Measurements from ENCODE around the gene ZNF771.

The ZNF771 gene

DNA sequence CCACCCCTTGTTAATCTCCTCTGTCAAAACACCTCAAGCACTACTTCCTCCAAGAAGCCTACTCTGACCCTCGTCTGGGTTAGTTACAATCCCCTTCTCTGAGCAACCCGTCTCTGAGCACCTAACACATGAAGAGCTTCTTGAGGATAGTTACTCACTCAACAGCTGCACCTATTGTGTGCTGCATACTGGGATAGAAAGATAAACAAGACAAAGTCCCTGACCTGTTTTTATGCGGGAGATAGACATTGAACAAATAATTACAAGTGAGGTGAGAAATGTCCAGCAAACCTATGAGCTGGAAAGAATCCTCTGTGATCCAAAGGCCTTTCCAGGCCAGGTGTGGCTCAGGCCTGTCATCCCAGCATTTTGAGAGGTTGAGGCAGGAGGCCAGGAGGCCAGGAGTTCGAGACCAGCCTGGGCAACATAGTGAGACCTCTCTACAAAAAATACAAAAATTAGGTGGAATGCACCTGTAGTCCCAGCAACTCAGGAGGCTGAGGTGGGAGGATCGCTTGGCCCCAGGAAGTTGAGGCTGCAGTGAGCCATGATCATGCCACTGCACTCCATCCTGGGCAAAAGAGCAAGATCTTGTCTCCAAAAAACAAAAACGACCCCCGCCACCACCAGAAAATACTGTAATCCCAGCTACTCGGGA lies 5.5 kb upstream of the ZNF771 start:
- no peak for DNase-seq
- Histone ChIP-seq H3K9me3 (ENCODE audit: insufficient read depth, low read length, severe bottlenecking) (no peaks in the 10 kb centered on the region), H3K9ac (ENCODE audit: low read depth, low read length) (no peak overlapping the region)

DNA sequence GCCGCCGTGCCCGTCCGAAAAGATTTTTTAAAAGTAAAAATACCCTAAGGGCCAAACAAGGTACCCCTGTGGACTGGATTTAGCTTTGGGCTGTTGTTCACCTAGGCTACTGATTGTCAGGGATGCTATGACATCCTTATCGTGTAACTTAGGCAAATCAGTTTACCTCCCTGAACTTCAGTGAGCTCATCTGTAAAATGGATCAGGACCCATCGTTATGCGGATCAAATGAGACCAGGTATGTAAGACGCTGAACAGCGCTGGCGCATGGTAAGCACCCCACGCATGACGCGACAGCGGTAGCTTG lies 658 bp upstream of the ZNF771 start:
- Histone ChIP-seq H3K4me3 (ENCODE audit: low read depth in 1 of 2, low read length in 2 of 2) (peak overlapping the region; percentile 70 to 78), H3K79me2 (ENCODE audit: insufficient read depth, low read length) (peaks cover 36% of the 10 kb centered on the region), H3K4me1 (ENCODE audit: insufficient read depth, low read length) (peaks cover 42% of the 10 kb centered on the region), H3K27me3 (ENCODE audit: insufficient read depth, low read length, poor library complexity) (no peaks in the 10 kb centered on the region), H2AFZ (ENCODE audit: low read depth, low read length) (peak overlapping the region; percentile 75), H3K27ac (ENCODE audit: low read length) (peak overlapping the region; percentile 78), H4K20me1 (ENCODE audit: insufficient read depth, low read length) (peaks cover 10% of the 10 kb centered on the region; the same call in 1 of the 2 replicates), H3K9me3 (ENCODE audit: insufficient read depth, low read length, severe bottlenecking) (no peaks in the 10 kb centered on the region), H3K36me3 (ENCODE audit: insufficient read depth, low read length) (peaks cover 21% of the 10 kb centered on the region), H3K4me2 (ENCODE audit: insufficient read depth, low read length) (peak overlapping the region; percentile 72), H3K9ac (ENCODE audit: low read depth, low read length) (peak overlapping the region; percentile 78)
- ATAC-seq (ENCODE audit: insufficient read depth, low read depth) (no peak), DNase-seq (no peak)
- TF ChIP-seq EZH2 (IDR thresholded peaks at IDR 0.05; ENCODE audit: borderline replicate concordance, low read depth, low read length, severe bottlenecking): no peak

More for the DNA sequence above, 5.5 kb upstream of the ZNF771 start:
- no peak for TF ChIP-seq EZH2 (IDR thresholded peaks at IDR 0.05; ENCODE audit: borderline replicate concordance, low read depth, low read length, severe bottlenecking)
- TF ChIP-seq, protein P1, sequence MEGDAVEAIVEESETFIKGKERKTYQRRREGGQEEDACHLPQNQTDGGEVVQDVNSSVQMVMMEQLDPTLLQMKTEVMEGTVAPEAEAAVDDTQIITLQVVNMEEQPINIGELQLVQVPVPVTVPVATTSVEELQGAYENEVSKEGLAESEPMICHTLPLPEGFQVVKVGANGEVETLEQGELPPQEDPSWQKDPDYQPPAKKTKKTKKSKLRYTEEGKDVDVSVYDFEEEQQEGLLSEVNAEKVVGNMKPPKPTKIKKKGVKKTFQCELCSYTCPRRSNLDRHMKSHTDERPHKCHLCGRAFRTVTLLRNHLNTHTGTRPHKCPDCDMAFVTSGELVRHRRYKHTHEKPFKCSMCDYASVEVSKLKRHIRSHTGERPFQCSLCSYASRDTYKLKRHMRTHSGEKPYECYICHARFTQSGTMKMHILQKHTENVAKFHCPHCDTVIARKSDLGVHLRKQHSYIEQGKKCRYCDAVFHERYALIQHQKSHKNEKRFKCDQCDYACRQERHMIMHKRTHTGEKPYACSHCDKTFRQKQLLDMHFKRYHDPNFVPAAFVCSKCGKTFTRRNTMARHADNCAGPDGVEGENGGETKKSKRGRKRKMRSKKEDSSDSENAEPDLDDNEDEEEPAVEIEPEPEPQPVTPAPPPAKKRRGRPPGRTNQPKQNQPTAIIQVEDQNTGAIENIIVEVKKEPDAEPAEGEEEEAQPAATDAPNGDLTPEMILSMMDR (IDR thresholded peaks at IDR 0.05; ENCODE audit: borderline replicate concordance, extremely low read depth, low read length, poor library complexity, severe bottlenecking): no peak
- no peak for ATAC-seq (ENCODE audit: insufficient read depth, low read depth)
- H3K4me3 ChIP-seq (ENCODE audit: low read depth in 1 of 2, low read length in 2 of 2): no peak overlapping the region
- no peak overlapping the region for H3K27ac ChIP-seq (ENCODE audit: low read length)
- no peaks in the 10 kb centered on the region for H3K27me3 ChIP-seq (ENCODE audit: insufficient read depth, low read length, poor library complexity)
- H4K20me1 ChIP-seq (ENCODE audit: insufficient read depth, low read length): peaks cover 12% of the 10 kb centered on the region
- peaks cover 49% of the 10 kb centered on the region for H3K4me1 ChIP-seq (ENCODE audit: insufficient read depth, low read length)
- H3K79me2 ChIP-seq (ENCODE audit: insufficient read depth, low read length): peaks cover 13% of the 10 kb centered on the region
- no peak overlapping the region for H3K4me2 ChIP-seq (ENCODE audit: insufficient read depth, low read length)
- H2AFZ ChIP-seq (ENCODE audit: low read depth, low read length): no peak overlapping the region
- H3K36me3 ChIP-seq (ENCODE audit: insufficient read depth, low read length): peaks cover 23% of the 10 kb centered on the region

DNA sequence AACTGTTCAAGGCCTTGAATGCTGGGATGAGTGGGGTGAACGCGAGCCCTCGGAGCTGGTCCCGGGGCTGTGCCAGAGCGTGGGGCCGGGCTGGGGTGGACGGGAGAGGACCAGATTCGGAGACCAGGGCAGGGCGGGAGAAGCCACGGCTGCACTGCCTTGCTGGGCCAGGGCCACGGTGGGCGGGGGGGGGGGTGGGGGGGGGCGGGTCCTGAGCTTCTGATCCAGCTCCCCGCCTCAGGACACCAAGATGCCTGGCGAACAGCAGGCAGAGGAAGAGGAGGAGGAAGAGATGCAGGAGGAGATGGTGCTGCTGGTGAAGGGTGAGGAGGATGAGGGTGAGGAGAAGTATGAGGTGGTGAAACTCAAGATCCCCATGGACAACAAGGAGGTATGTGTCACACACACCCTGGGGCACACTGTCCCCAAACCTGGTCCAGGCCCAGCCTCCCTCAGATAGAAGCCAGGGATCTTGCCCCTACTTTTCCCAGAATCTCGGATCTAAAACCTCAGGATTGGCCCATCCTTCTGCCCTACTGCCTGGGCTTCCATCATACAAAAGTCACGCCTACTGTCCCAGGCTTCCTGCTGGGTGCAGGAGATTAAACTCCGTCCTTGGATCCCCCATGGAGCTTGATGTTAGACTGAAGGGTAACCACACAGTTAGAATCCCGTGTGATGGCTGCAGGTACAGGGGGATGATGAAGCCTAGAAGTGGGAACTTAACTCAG lies 563 bp downstream of the ZNF771 start:
- peak overlapping the region; percentile 78 for H3K27ac ChIP-seq (ENCODE audit: low read length)
- no peak for TF ChIP-seq EZH2 (IDR thresholded peaks at IDR 0.05; ENCODE audit: borderline replicate concordance, low read depth, low read length, severe bottlenecking)
- TF ChIP-seq, protein P1 (IDR thresholded peaks at IDR 0.05; ENCODE audit: borderline replicate concordance, extremely low read depth, low read length, poor library complexity, severe bottlenecking): no peak

More for the DNA sequence above, 563 bp downstream of the ZNF771 start:
- Histone ChIP-seq H3K79me2 (ENCODE audit: insufficient read depth, low read length) (peaks cover 45% of the 10 kb centered on the region), H3K4me2 (ENCODE audit: insufficient read depth, low read length) (peak overlapping the region; percentile 72), H3K9me3 (ENCODE audit: insufficient read depth, low read length, severe bottlenecking) (no peaks in the 10 kb centered on the region), H3K4me1 (ENCODE audit: insufficient read depth, low read length) (peaks cover 54% of the 10 kb centered on the region), H4K20me1 (ENCODE audit: insufficient read depth, low read length) (peaks cover 10% of the 10 kb centered on the region; the same call in 1 of the 2 replicates), H3K9ac (ENCODE audit: low read depth, low read length) (peak overlapping the region; percentile 78), H2AFZ (ENCODE audit: low read depth, low read length) (peak overlapping the region; percentile 75), H3K27me3 (ENCODE audit: insufficient read depth, low read length, poor library complexity) (no peaks in the 10 kb centered on the region), H3K4me3 (ENCODE audit: low read depth in 1 of 2, low read length in 2 of 2) (peak overlapping the region; percentile 70 to 78; a peak in 3 of 4 replicates), H3K36me3 (ENCODE audit: insufficient read depth, low read length) (peaks cover 34% of the 10 kb centered on the region)
- no peak for DNase-seq
- ATAC-seq (ENCODE audit: insufficient read depth, low read depth): no peak; the same call in 2 of the 3 replicates
